Central memory CD8-positive, alpha-beta T cell (primary cell): ENCODE data around the gene HDHD5.

Source experiments
- ATAC-seq: fragments of 150-1000 bp; cut with Tn5 transposase; replicated peaks from 2 replicates; pipeline ENCODE4 v1.10.0; 2022; ENCODE audit warnings: mild to moderate bottlenecking, moderate FRiP score, moderate number of reproducible peaks; ENCODE audit not compliant: poor library complexity, severe bottlenecking; ENCODE audit errors: extremely low read depth
- DNase-seq, 2 donors: peaks; one replicate each; pipeline ENCODE4 v3.0.0; 2021; ENCODE audit warnings: low spot score in 2 of 2
- H3K27ac Mint-ChIP-seq: one replicate; pipeline ENCODE4 v1.8.0; 2022; ENCODE audit warnings: low read depth, mild to moderate bottlenecking, moderate library complexity, mixed read lengths
- H3K27me3 Mint-ChIP-seq: one replicate; pipeline ENCODE4 v1.8.0; 2022; ENCODE audit warnings: mixed read lengths
- H3K36me3 Mint-ChIP-seq: one replicate; pipeline ENCODE4 v1.8.0; 2022; ENCODE audit warnings: mild to moderate bottlenecking, moderate library complexity, mixed read lengths; ENCODE audit not compliant: insufficient read depth
- H3K4me1 Mint-ChIP-seq: one replicate; pipeline ENCODE4 v1.8.0; 2022; ENCODE audit warnings: mixed read lengths
- H3K4me3 Mint-ChIP-seq: one replicate; pipeline ENCODE4 v1.8.0; 2022; ENCODE audit warnings: mild to moderate bottlenecking, moderate library complexity, mixed read lengths
- H3K9me3 Mint-ChIP-seq: one replicate; pipeline ENCODE4 v1.8.0; 2022; ENCODE audit warnings: mixed read lengths

The HDHD5 gene

DNA sequence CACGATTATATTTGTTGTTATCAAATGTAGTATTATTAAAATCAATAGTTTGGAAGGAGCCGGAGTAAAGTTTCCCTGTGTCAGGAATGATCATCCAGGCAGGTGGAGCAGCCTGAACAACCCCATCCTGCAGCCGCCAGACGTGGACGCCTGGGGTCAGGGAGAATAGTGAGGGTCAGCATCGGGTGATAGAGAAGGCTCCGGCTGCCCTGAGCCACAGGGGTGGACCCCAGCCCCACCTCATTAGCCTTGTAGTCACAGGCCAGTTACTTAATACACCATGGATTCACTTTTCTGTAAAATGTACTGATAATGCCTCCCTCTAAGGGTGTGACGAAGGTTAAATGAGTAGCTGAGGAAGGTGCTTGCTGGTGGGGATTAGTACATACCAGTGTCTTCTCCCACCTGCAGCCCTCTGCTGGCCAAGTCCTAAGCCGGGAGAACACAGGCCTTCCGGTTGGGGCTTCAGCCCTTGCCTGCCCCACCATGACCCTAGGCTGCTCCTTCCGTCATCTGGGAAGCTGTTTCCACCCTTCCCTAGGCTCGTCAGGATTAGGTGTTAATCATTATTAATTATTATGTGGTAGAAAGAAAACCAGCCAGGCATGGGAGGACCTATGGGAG lies 52.8 kb downstream of the HDHD5 start:
- no peak overlapping the region for H3K4me3 Mint-ChIP-seq
- ATAC-seq (peak; percentile 32), DNase-seq (no peak)
- H3K36me3 Mint-ChIP-seq, result peaks cover 52% of the 10 kb centered on the region
- no peaks in the 10 kb centered on the region for H3K9me3 Mint-ChIP-seq
- H3K4me1 Mint-ChIP-seq, result peaks cover 20% of the 10 kb centered on the region
- H3K27ac Mint-ChIP-seq, result no peak overlapping the region
- no peaks in the 10 kb centered on the region for H3K27me3 Mint-ChIP-seq

DNA sequence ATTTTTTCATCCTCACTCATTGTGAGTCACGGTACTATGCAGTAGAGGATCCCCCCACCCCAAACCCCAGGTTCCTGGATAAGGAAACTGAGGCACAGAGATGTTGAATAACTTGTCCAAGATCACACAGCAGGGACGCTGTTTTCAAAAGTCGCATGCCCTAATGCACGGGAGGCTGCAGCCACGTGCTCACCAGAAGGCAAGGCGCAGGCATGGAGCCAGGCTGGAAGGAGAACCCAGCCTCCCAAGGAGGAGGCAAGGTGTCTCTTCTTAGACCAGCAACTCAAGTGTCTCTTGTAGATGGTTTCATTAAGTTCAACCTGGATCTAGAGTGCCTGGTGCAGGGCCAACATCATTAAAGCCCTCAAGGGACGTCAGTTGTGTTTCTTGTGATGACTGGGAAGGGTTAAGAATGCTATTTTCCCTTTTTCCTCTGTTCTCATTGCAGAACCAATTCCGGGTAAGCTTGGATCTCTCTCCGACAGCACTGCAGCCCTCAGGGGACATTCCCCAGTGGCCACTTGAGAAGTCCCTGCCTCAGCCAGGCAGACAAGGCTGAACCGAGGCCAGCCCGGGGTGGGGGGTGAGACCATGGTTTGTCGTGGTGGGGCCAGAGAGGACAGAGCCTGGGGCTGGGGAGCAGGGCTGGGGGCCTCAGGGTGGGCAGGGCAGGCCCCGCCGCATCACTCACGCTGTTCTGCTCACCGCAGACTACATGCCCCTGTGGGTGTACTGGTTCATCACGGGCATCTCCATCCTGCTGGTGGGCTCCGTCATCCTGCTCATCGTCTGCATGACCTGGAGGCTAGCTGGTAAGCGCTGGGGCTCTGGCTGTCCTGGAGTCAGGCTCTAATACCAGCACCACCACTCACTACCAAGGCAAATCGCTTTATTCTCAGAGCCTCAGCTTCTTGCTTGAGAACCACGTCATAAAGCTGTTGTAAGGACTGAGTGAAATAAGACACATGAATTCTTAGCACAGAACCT lies 53.6 kb downstream of the HDHD5 start:
- no peak overlapping the region for H3K27ac Mint-ChIP-seq
- H3K36me3 Mint-ChIP-seq, result peaks cover 57% of the 10 kb centered on the region
- H3K9me3 Mint-ChIP-seq, result no peaks in the 10 kb centered on the region
- H3K4me3 Mint-ChIP-seq, result no peak overlapping the region
- ATAC-seq (no peak), DNase-seq (no peak)
- H3K27me3 Mint-ChIP-seq, result no peaks in the 10 kb centered on the region
- H3K4me1 Mint-ChIP-seq, result peaks cover 20% of the 10 kb centered on the region

DNA sequence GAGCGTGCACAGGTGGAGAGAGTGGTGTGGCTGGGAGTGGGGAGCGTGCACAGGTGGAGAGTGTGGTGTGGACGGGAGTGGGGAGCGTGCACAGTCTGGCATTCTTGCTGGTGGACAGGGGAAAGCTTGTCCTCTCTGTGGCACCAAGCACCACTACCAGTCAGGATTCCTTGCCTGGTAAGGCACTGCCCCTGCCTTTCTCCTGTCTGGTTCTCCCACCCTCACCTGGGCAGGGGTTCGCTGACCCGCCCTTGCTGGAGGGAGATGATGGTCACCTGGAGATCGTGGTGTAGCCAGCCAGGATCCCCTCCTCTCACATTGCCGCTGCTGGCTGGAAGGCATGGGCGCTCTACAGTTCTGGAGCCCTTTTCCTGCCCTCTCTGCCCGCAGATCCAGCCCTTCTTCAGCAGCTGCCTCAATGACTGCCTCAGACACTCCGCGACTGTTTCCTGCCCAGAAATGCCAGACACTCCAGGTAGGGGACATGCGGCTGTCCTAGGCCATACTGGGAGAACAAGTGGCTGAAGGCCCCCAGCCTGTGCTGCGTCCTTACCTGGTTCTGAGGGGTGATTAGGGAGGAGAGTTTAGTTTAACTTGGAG lies 54.6 kb downstream of the HDHD5 start:
- Mint-ChIP-seq H3K27ac (no peak overlapping the region), H3K27me3 (no peaks in the 10 kb centered on the region)

DNA sequence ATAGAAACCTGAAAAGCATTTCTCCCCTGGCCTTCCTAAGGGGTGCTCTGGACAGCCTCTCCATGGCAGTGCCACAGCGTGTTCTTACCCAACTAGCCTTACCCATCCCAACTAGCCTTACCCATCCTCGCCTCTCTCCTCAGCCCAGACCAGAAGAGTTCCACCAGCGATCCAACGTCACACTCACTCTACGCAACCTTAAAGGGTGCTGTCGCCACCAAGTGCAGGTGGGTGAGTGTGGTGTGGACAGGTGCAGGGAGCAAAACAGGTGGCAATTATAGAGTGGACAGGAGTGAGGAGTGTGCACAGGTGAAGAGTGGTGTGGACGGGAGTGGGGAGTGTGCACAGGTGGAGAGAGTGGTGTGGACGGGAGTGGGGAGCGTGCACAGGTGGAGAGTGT lies 55.7 kb downstream of the HDHD5 start:
- ATAC-seq, result no peak
- Mint-ChIP-seq H3K9me3 (no peaks in the 10 kb centered on the region), H3K27me3 (no peaks in the 10 kb centered on the region), H3K36me3 (peaks cover 67% of the 10 kb centered on the region), H3K4me3 (no peak overlapping the region), H3K27ac (peak overlapping the region; percentile 74), H3K4me1 (peaks cover 33% of the 10 kb centered on the region)
- DNase-seq, result no peak

More for the DNA sequence above, 54.6 kb downstream of the HDHD5 start:
- Mint-ChIP-seq H3K4me3 (no peak overlapping the region), H3K36me3 (peaks cover 58% of the 10 kb centered on the region), H3K9me3 (no peaks in the 10 kb centered on the region), H3K4me1 (peaks cover 22% of the 10 kb centered on the region)
- ATAC-seq, result no peak
- no peak for DNase-seq

DNA sequence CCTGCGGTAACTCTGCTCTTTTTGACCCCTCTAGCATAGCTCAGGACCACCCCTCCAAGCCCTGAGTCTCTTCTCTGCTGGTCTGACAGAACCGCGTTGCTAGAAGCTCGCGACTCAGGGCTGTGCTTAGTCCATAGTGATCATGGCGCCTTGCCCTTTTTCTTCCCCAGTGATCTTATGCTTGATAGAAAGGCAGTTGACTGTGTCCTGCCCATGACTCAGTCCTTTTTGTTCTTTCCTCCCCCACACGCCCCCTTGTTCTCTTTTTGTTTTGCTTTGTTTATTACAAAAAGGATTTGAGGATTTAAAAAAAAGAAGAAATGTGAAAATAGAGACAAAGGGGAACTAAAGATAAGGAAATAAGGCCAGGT lies 56.8 kb downstream of the HDHD5 start:
- peaks cover 63% of the 10 kb centered on the region for H3K36me3 Mint-ChIP-seq
- no peaks in the 10 kb centered on the region for H3K9me3 Mint-ChIP-seq
- H3K4me3 Mint-ChIP-seq, result no peak overlapping the region
- no peak overlapping the region for H3K27ac Mint-ChIP-seq
- ATAC-seq (no peak), DNase-seq (no peak)
- no peaks in the 10 kb centered on the region for H3K27me3 Mint-ChIP-seq
- H3K4me1 Mint-ChIP-seq, result peaks cover 44% of the 10 kb centered on the region

DNA sequence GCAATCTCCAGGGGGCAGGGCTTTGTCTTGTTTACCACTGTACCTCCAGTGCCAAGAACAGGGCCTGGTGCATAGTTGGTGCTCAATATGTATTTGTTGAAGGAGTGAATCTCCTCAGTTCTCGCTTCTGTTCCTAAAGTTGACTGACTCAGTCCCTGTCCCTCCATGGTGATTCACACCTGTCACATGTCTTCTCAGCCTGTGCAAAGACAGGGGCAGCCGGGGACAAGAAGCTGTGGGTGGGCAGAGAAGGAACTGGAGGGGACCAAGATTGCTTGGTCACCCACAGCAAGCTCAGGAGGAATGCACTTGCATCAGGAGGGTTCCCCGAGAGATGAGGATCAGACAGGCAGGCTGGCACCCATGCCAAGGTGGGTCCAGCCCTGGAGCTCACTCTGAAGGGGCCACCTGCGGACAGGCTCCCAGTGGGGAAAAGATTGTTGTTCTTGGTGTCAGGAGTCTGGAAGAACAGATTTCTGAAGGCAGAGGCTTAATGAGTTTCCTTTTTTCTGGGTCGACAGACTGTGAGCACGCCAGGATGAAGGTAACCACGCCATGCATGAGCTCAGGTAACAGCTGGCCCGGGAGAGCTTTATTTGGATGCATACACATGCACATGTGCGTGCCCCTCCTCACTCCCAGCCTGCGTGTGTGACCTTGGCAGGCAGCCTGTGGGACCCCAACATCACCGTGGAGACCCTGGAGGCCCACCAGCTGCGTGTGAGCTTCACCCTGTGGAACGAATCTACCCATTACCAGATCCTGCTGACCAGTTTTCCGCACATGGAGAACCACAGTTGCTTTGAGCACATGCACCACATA lies 57.4 kb downstream of the HDHD5 start:
- Mint-ChIP-seq H3K4me1 (peaks cover 49% of the 10 kb centered on the region), H3K27me3 (no peaks in the 10 kb centered on the region), H3K27ac (no peak overlapping the region), H3K4me3 (no peak overlapping the region), H3K36me3 (peaks cover 58% of the 10 kb centered on the region), H3K9me3 (no peaks in the 10 kb centered on the region)
- ATAC-seq, result no peak
- no peak for DNase-seq

DNA sequence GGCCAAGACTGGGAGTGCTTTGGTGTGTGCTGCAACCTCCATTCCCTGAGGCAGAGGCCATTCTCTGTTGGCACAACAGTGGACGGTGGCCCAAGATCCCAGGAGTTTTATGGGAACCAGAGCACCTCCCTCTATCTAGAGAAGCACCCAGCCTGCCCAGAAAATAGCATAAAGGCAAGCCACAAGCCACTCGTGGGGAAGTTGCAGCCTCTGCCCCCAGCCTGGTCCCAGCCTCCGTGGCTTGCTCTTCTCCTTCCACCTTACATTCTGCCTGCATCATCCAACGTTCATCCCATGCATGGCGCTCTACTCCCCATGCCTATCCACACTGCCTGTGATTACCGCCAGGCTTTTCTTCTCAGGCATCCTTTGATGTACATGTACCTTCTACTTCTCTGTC lies 58.5 kb downstream of the HDHD5 start:
- no peaks in the 10 kb centered on the region for H3K27me3 Mint-ChIP-seq
- H3K36me3 Mint-ChIP-seq, result peaks cover 51% of the 10 kb centered on the region
- ATAC-seq (no peak), DNase-seq (no peak)
- peak overlapping the region; percentile 33 for H3K4me3 Mint-ChIP-seq
- peak overlapping the region; percentile 72 for H3K27ac Mint-ChIP-seq
- H3K4me1 Mint-ChIP-seq, result peaks cover 49% of the 10 kb centered on the region
- H3K9me3 Mint-ChIP-seq, result no peaks in the 10 kb centered on the region

DNA sequence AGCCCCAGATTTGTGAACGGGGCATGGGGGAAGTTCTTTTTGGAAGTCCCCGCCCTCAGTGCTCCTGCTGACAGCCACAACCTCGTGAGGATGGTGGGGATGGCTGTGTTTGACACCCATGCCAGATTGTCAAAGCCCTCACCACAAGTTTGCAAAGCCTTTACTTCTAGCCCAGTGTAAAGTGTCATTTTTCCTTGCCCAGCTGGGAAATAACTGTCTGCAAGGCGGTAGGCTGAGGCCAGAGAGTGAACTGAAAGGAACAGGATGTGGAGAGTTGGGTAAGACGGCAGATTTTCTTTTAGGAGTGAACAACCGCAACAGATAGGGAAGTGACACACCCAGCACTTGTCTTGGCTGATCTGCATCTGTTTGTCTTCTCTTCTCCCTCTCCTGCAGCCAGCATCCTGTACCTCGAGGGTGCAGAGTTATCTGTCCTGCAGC lies 60.7 kb downstream of the HDHD5 start:
- peak overlapping the region; percentile 57 for H3K4me3 Mint-ChIP-seq
- H3K27ac Mint-ChIP-seq, result peak overlapping the region; percentile 32
- H3K9me3 Mint-ChIP-seq, result no peaks in the 10 kb centered on the region
- H3K36me3 Mint-ChIP-seq, result peaks cover 46% of the 10 kb centered on the region
- peaks cover 65% of the 10 kb centered on the region for H3K4me1 Mint-ChIP-seq
- peak in 1 of 2 donors; percentile 31 for DNase-seq
- peak; percentile 88 for ATAC-seq
- no peaks in the 10 kb centered on the region for H3K27me3 Mint-ChIP-seq

DNA sequence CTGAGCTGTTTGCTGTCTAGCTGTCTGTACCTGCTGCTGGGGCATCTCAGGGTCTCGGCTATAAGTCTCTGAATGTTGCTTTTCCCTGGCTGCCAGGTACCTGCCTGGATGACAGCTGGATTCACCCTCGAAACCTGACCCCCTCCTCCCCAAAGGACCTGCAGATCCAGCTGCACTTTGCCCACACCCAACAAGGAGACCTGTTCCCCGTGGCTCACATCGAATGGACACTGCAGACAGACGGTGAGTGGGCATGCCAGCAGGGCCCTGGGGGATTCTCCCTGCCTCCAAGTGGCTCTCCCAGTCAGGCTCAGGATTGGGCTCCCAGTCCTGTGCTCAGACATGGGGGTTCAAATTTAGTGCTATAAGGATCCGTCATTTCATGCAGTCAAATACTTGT lies 61.4 kb downstream of the HDHD5 start:
- DNase-seq (no peak), ATAC-seq (no peak)
- peak overlapping the region; percentile 57 for H3K4me3 Mint-ChIP-seq
- H3K4me1 Mint-ChIP-seq, result peaks cover 72% of the 10 kb centered on the region
- H3K36me3 Mint-ChIP-seq, result peaks cover 43% of the 10 kb centered on the region
- no peaks in the 10 kb centered on the region for H3K9me3 Mint-ChIP-seq
- H3K27ac Mint-ChIP-seq, result peak overlapping the region; percentile 10
- H3K27me3 Mint-ChIP-seq, result no peaks in the 10 kb centered on the region

DNA sequence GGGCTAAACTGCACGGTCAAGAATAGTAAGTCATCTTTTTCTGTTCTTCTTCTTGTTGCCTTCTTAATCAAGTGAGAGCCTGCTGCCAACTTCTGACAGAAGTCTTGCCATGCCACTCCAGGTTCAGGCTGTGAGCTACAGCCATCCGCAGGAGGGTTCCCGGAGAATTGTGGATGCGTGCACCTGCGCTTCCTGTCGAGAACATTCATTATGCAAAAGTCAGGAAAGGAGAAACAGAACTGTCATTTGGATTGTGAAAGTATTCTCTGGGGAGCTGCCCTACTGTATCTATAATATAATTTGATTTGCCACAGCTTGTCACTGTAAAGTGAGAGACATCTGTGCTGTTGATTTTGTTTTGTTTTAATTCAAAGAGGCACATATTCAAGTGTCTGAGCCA lies 62.0 kb downstream of the HDHD5 start:
- H3K4me3 Mint-ChIP-seq, result no peak overlapping the region
- H3K4me1 Mint-ChIP-seq, result peaks cover 75% of the 10 kb centered on the region
- H3K9me3 Mint-ChIP-seq, result no peaks in the 10 kb centered on the region
- DNase-seq, result no peak
- ATAC-seq, result no peak
- no peaks in the 10 kb centered on the region for H3K27me3 Mint-ChIP-seq
- H3K27ac Mint-ChIP-seq, result no peak overlapping the region
- peaks cover 37% of the 10 kb centered on the region for H3K36me3 Mint-ChIP-seq

DNA sequence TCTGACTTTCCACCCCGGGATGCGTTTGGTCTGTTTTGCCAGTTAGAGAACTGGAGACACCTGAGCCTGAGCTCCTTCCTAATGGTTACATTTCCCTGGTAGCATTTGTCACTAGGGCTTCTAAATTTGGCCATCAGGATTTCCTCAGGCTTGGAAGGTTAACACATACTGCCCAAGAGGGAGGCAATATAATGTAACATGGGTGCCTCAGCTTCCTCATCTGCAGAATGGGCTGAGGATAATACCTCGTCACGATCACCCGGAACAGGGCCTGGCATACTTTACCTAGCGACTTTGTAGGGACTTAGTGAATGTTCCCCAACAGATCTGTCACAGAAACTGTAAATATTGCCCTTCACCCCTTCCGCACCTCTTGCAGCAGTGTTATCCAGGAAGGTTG lies 63.0 kb downstream of the HDHD5 start:
- Mint-ChIP-seq H3K27ac (no peak overlapping the region), H3K4me1 (peaks cover 71% of the 10 kb centered on the region), H3K36me3 (peaks cover 28% of the 10 kb centered on the region), H3K4me3 (no peak overlapping the region), H3K27me3 (no peaks in the 10 kb centered on the region), H3K9me3 (no peaks in the 10 kb centered on the region)
- ATAC-seq, result no peak
- no peak for DNase-seq

DNA sequence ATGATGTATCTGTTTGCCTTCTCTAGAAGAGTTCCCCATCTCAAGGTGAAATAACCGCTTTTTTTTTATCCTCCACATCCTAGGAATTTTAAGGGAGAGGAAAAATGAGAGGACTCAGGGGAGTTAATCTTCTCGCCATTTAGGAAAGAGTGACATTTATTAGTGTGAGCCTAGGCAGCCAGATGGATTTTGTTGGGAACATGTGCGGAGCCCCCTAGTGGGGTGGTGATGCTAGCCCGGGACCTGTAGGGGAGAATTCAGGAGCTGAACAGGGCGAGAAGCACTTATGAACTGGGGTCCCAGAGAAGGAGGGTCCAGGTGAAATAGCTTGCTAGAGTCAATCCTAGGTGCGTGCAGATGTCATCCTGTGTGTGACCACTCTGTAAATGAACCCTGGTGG lies 63.5 kb downstream of the HDHD5 start:
- ATAC-seq, result no peak
- peaks cover 71% of the 10 kb centered on the region for H3K4me1 Mint-ChIP-seq
- no peak overlapping the region for H3K27ac Mint-ChIP-seq
- H3K9me3 Mint-ChIP-seq, result no peaks in the 10 kb centered on the region
- no peak for DNase-seq
- H3K4me3 Mint-ChIP-seq, result no peak overlapping the region
- H3K27me3 Mint-ChIP-seq, result no peaks in the 10 kb centered on the region
- H3K36me3 Mint-ChIP-seq, result peaks cover 22% of the 10 kb centered on the region
